Kidney (tissue), 14 donors: ENCODE data around the gene OPTC. TPM values are rescaled to one million over a fixed set of nuclear protein-coding genes. Genes with fewer than 3 reads are reported as not detected.

Source experiments
- DNase-seq, 5 donors: peaks; one replicate each; pipeline ENCODE4 v3.0.0-alpha.2; 2013 to 2020
- FAIRE-seq: peaks from 2 replicates; lab custom pipeline; 2012; peaks lifted over from hg19 to GRCh38; lab: Jason Lieb, UNC
- H3K27ac ChIP-seq, 2 donors: one replicate each; pipeline ENCODE4 v1.7.0; 2013; ENCODE audit warnings: low read depth in 2 of 2, low read length in 2 of 2, inconsistent platforms in 1 of 2
- H3K27me3 ChIP-seq: one replicate; pipeline ENCODE4 v1.7.1; 2013; ENCODE audit warnings: low read length, inconsistent platforms; ENCODE audit not compliant: control insufficient read depth, insufficient read depth
- H3K36me3 ChIP-seq, 3 donors: one replicate each; pipeline versions ENCODE4 v1.7.0 to v1.7.1; 2013; ENCODE audit warnings: low read length in 3 of 3, control low read depth in 1 of 3, inconsistent platforms in 1 of 3; ENCODE audit not compliant: insufficient read depth in 3 of 3, control insufficient read depth in 2 of 3
- H3K4me1 ChIP-seq, 3 donors: one replicate each; pipeline versions ENCODE4 v1.7.0 to v1.7.1; 2013; ENCODE audit warnings: low read length in 3 of 3, inconsistent platforms in 1 of 3, low read depth in 1 of 3; ENCODE audit not compliant: control insufficient read depth in 2 of 3, insufficient read depth in 2 of 3
- H3K4me3 ChIP-seq, 3 donors: one replicate each; pipeline versions ENCODE4 v1.7.0 to v1.8.1; 2013; ENCODE audit warnings: low read length in 3 of 3, control low read depth in 1 of 3, inconsistent platforms in 1 of 3
- H3K9ac ChIP-seq, 3 donors: one replicate each; pipeline versions ENCODE4 v1.7.0 to v1.7.1; 2013; ENCODE audit warnings: low read length in 3 of 3, control low read depth in 1 of 3, inconsistent platforms in 1 of 3
- H3K9me3 ChIP-seq, 3 donors: one replicate each; pipeline versions ENCODE4 v1.7.0 to v1.7.1; 2013; ENCODE audit warnings: low read length in 3 of 3, control low read depth in 1 of 3, inconsistent platforms in 1 of 3; ENCODE audit not compliant: control insufficient read depth in 2 of 3, insufficient read depth in 1 of 3
- intact Hi-C: fragments of 100-400 bp; cut with DNase I; formaldehyde crosslinking; loops from one replicate; pipeline ENCODE4 v1.11.1; 2022
- polyA plus RNA-seq: library from polyadenylated mRNA; stranded (reverse); fragments of 350-450 nt; fragmentation: Illumina TruSeq; extraction: RNeasy Lipid Tissue Mini Kit (QIAGEN cat#74804); gene quantifications from one replicate; pipeline ENCODE4 v1.2.3, GENCODE V29; 2014; ENCODE audit warnings: low read depth, low replicate concordance; ENCODE audit not compliant: insufficient read depth
- total RNA-seq: library from RNA; stranded (reverse); fragmentation: NEBNext Ultra II Directional; extraction: Animal tissue kit (Norgen Biotek cat#: 25700); gene quantifications from one replicate; pipeline ENCODE4 v1.2.1, GENCODE V29; 2021
- TF ChIP-seq, protein P1 (sequence below): IDR thresholded peaks from 3 replicates; pipeline ENCODE4 v1.5.1; 2012; ENCODE audit warnings: mild to moderate bottlenecking, moderate library complexity, borderline replicate concordance; ENCODE audit not compliant: insufficient read depth; ENCODE audit errors: extremely low read depth
- donor health status: control.
- donor health status: control.
- donor health status: control.
- donor health status: control.
- donor health status: control.
- donor health status: DM: yes; HTN: yes; CAD: no.
- donor health status: Normal renal cell carcinoma (clear cell type).

The OPTC gene
- total and polyA plus RNA-seq, 2 donors from 2014 or later: not detected

GRCh38 chr1:203519896-203520295 is 25.9 kb downstream of the OPTC start:
- Histone ChIP-seq H3K9ac (no peak overlapping the region), H3K36me3 (no peaks in the 10 kb centered on the region), H3K27me3 (no peaks in the 10 kb centered on the region), H3K27ac (no peak overlapping the region), H3K4me1 (peaks cover 0 to 2% (median 0%) of the 10 kb centered on the region in 3 donors), H3K9me3 (no peaks in the 10 kb centered on the region), H3K4me3 (no peak overlapping the region)
- FAIRE-seq (no peak), DNase-seq (no peak)
- intact Hi-C loops: no loop called here
- TF ChIP-seq, protein P1, sequence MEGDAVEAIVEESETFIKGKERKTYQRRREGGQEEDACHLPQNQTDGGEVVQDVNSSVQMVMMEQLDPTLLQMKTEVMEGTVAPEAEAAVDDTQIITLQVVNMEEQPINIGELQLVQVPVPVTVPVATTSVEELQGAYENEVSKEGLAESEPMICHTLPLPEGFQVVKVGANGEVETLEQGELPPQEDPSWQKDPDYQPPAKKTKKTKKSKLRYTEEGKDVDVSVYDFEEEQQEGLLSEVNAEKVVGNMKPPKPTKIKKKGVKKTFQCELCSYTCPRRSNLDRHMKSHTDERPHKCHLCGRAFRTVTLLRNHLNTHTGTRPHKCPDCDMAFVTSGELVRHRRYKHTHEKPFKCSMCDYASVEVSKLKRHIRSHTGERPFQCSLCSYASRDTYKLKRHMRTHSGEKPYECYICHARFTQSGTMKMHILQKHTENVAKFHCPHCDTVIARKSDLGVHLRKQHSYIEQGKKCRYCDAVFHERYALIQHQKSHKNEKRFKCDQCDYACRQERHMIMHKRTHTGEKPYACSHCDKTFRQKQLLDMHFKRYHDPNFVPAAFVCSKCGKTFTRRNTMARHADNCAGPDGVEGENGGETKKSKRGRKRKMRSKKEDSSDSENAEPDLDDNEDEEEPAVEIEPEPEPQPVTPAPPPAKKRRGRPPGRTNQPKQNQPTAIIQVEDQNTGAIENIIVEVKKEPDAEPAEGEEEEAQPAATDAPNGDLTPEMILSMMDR: no peak

- H3K4me3 ChIP-seq: no peak overlapping the region
- H3K36me3 ChIP-seq: no peaks in the 10 kb centered on the region
- peaks cover 0 to 2% (median 0%) of the 10 kb centered on the region in 3 donors for H3K4me1 ChIP-seq
- no peaks in the 10 kb centered on the region for H3K27me3 ChIP-seq
- no peak overlapping the region for H3K27ac ChIP-seq
- H3K9ac ChIP-seq: no peak overlapping the region
- TF ChIP-seq, protein P1: no peak
- intact Hi-C loops: no loop called here
- no peaks in the 10 kb centered on the region for H3K9me3 ChIP-seq
- FAIRE-seq (no peak), DNase-seq (no peak)
Measured at GRCh38 chr1:203520315-203520714, 26.4 kb downstream of the OPTC start.

DNA sequence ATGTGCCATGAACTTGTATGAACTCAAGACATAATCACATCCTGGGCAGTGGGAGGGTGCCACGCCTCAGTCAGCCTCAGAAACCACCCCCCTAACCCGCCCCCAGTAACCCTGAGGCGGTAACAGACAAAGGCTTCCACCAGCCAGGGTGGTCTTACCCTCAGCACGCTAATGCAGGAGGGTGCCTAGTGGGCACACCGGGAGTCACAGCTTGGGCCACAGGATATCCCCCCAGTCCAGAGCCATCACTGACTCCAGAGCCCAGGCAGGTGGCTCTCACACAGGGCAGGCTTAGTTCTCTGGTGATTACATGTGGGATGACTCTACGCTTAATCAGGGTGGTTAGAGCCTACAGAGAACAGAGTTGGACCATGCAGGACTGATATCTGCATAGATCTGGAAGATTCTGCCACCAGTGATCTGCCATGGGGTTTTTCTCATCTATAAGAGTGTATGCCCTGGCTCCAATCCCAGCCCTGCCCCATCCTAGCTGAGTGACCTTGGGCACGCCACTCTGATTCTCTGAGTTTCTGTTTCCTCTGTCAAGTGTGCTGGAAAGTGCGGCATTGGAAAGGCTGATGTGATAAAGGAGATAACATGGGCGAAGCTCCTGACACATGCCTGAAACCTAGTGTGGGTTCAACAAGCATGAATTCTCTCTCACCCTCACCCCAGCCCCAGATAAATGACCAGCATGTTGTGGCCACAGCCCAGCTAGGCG is 27.3 kb downstream of the OPTC start:
- intact Hi-C loops: no loop called here
- Histone ChIP-seq H3K27ac (no peak overlapping the region), H3K4me1 (peaks cover 0 to 2% (median 0%) of the 10 kb centered on the region in 3 donors), H3K9ac (no peak overlapping the region), H3K36me3 (no peaks in the 10 kb centered on the region), H3K9me3 (no peaks in the 10 kb centered on the region), H3K4me3 (no peak overlapping the region), H3K27me3 (no peaks in the 10 kb centered on the region)
- TF ChIP-seq, protein P1: no peak
- DNase-seq: peak in 3 of 5 donors; percentile 23 to 53 (median 27)
- no peak for FAIRE-seq

DNA sequence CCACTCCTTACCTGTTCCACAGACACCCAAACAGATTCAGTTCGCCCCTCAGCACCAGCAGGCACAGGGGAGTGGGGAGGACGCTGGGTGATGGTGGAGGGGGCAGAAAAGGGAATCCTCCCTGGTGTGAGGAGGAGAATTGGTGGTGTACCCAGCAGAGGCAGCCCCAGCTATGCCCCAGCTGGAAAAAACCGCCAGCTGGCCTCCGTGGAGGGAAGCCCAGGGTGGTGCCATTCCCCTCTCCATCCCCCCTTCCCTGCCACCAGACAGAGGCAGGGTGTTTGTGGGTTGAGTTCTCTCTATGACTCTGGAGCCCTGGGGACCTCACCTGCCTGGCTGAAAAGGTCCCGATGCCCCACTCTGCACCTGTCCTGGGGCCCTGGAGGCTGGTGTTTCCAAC is 27.9 kb downstream of the OPTC start:
- Histone ChIP-seq H3K9me3 (no peaks in the 10 kb centered on the region), H3K9ac (no peak overlapping the region), H3K4me3 (no peak overlapping the region), H3K27me3 (no peaks in the 10 kb centered on the region), H3K27ac (no peak overlapping the region), H3K36me3 (no peaks in the 10 kb centered on the region), H3K4me1 (peaks cover 0 to 2% (median 0%) of the 10 kb centered on the region in 3 donors)
- DNase-seq: no peak
- FAIRE-seq: no peak
- intact Hi-C loops: no loop called here
- TF ChIP-seq, protein P1: no peak
